Gastrocnemius medialis (tissue), 4 donors: ENCODE data around the gene LRG1. TPM values are rescaled to one million over a fixed set of nuclear protein-coding genes. Genes with fewer than 3 reads are reported as not detected.

Experiments
- ATAC-seq, 2 donors: fragments of 150-250 bp; one replicate each; pipeline ENCODE4 v1.9.1; 2016
- DNase-seq, 2 donors: peaks; one replicate each; pipeline ENCODE4 v3.0.0-alpha.2; 2019
- H3K27ac ChIP-seq, 4 donors: fragments of 200-600 bp; sonication (generic); 1 replicate in 1 of 4; 2 replicates in 3 of 4; pipeline ENCODE4 v1.5.1; 2016 to 2018; ENCODE audit warnings: mild to moderate bottlenecking in 2 of 4, moderate library complexity in 1 of 4
- H3K27me3 ChIP-seq, 3 donors: fragments of 200-600 bp; sonication (generic) in 2 of 3; 1 replicate in 1 of 3; 2 replicates in 2 of 3; pipeline versions ENCODE4 v1.5.1 to v1.6.0; 2016 to 2019; ENCODE audit warnings: mild to moderate bottlenecking in 1 of 3, moderate library complexity in 1 of 3
- H3K36me3 ChIP-seq, 2 donors: fragments of 200-600 bp; sonication (generic) in 1 of 2; one replicate each; pipeline ENCODE4 v1.5.1; 2017 to 2018
- H3K4me1 ChIP-seq, 2 donors: fragments of 200-600 bp; sonication (generic) in 1 of 2; one replicate each; pipeline ENCODE4 v1.5.1; 2016 to 2017; ENCODE audit warnings: mild to moderate bottlenecking in 2 of 2
- H3K4me3 ChIP-seq, 4 donors: fragments of 200-600 bp; sonication (generic) in 3 of 4; 1 replicate in 1 of 4; 2 replicates in 3 of 4; pipeline ENCODE4 v1.5.1; 2016 to 2019; ENCODE audit warnings: mild to moderate bottlenecking in 2 of 4
- H3K9me3 ChIP-seq, 3 donors: fragments of 200-600 bp; sonication (generic) in 2 of 3; 1 replicate in 1 of 3; 2 replicates in 2 of 3; pipeline ENCODE4 v1.5.1; 2016 to 2019
- CTCF ChIP-seq, 5 experiments: fragments of 450-650 bp in 3 of 5; fragments of 200-600 bp in 2 of 5; sonication (generic) in 2 of 5; IDR thresholded peaks in 4 of 5; conservative IDR thresholded peaks in 1 of 5; 1 replicate in 4 of 5; 2 replicates in 1 of 5; pipeline ENCODE4 v1.5.1; 2016 to 2019; ENCODE audit warnings: antibody characterized with exemption in 5 of 5, mild to moderate bottlenecking in 3 of 5, moderate library complexity in 3 of 5
- POLR2A ChIP-seq, 2 donors: fragments of 450-650 bp; IDR thresholded peaks; one replicate each; pipeline ENCODE4 v1.6.1; 2017; ENCODE audit warnings: antibody characterized with exemption in 2 of 2, mild to moderate bottlenecking in 2 of 2, moderate library complexity in 2 of 2
- in situ Hi-C, 4 donors: fragments of 200-750 bp; cut with MboI; loops; one replicate each; pipeline versions ENCODE4 v1.15.0 to v1.8.0; 2017; ENCODE audit warnings: low sequenced_read_pairs in 4 of 4
- intact Hi-C: fragments of 100-400 bp; cut with DNase I; formaldehyde crosslinking; loops from one replicate; pipeline ENCODE4 v1.15.1; 2023; ENCODE audit warnings: low total_unique reads
- total RNA-seq, 4 donors: library from RNA; depleted of rRNA; stranded (reverse); fragments of >200 nt; gene quantifications; one replicate each; pipeline versions ENCODE4 v1.1.0 to v1.2.3, GENCODE V29; 2016

LRG1 gene
- total RNA-seq, 4 donors from 2014 or later, result 0.15 to 2.7 (median 0.98) TPM; not detected in 1

GRCh38 chr19:4550018-4550417 is 10.2 kb upstream of the LRG1 start:
- no peaks in the 10 kb centered on the region for H3K9me3 ChIP-seq
- H3K36me3 ChIP-seq, result no peaks in the 10 kb centered on the region
- H3K27me3 ChIP-seq, result no peaks in the 10 kb centered on the region
- ATAC-seq (no peak), DNase-seq (no peak)
- no peaks in the 10 kb centered on the region for H3K4me1 ChIP-seq
- intact Hi-C loops, result loop anchor here (10.0 kb wide), 1 partner anchor 225 kb away; no protein-coding TSS in a partner anchor
- in situ Hi-C loops, result no loop called here
- TF ChIP-seq CTCF (IDR thresholded peaks at IDR 0.05 in 4 of 5, conservative IDR thresholded peaks at IDR 0.05 in 1 of 5), result no peak
- no peak for TF ChIP-seq POLR2A (IDR thresholded peaks at IDR 0.05)
- no peak overlapping the region for H3K27ac ChIP-seq
- H3K4me3 ChIP-seq, result no peak overlapping the region

- no peak overlapping the region for H3K27ac ChIP-seq
- H3K4me1 ChIP-seq, result no peaks in the 10 kb centered on the region
- H3K4me3 ChIP-seq, result no peak overlapping the region
- DNase-seq, result no peak
- H3K36me3 ChIP-seq, result no peaks in the 10 kb centered on the region
- TF ChIP-seq CTCF (IDR thresholded peaks at IDR 0.05 in 4 of 5, conservative IDR thresholded peaks at IDR 0.05 in 1 of 5) (no peak), POLR2A (IDR thresholded peaks at IDR 0.05) (no peak)
- in situ Hi-C loops, result no loop called here
- no peaks in the 10 kb centered on the region for H3K9me3 ChIP-seq
- ATAC-seq, result no peak
- intact Hi-C loops, result no loop called here
- no peaks in the 10 kb centered on the region for H3K27me3 ChIP-seq
Measured at GRCh38 chr19:4548238-4548584, 8.4 kb upstream of the LRG1 start.

GRCh38 chr19:4547303-4548237 is 7.7 kb upstream of the LRG1 start:
- Histone ChIP-seq H3K4me3 (no peak overlapping the region), H3K27me3 (no peaks in the 10 kb centered on the region), H3K36me3 (no peaks in the 10 kb centered on the region), H3K27ac (no peak overlapping the region), H3K4me1 (no peaks in the 10 kb centered on the region), H3K9me3 (no peaks in the 10 kb centered on the region)
- TF ChIP-seq CTCF (IDR thresholded peaks at IDR 0.05 in 4 of 5, conservative IDR thresholded peaks at IDR 0.05 in 1 of 5) (peak in 1 of 5 experiments; percentile 18), POLR2A (IDR thresholded peaks at IDR 0.05) (no peak)
- in situ Hi-C loops, result no loop called here
- intact Hi-C loops, result no loop called here
- no peak for DNase-seq
- peak in 1 of 2 donors; percentile 21 for ATAC-seq

- Histone ChIP-seq H3K27me3 (no peaks in the 10 kb centered on the region), H3K36me3 (no peaks in the 10 kb centered on the region), H3K27ac (no peak overlapping the region), H3K4me3 (no peak overlapping the region), H3K4me1 (no peaks in the 10 kb centered on the region), H3K9me3 (no peaks in the 10 kb centered on the region)
- ATAC-seq, result no peak
- TF ChIP-seq CTCF (IDR thresholded peaks at IDR 0.05 in 4 of 5, conservative IDR thresholded peaks at IDR 0.05 in 1 of 5), result no peak
- TF ChIP-seq POLR2A (IDR thresholded peaks at IDR 0.05), result no peak
- in situ Hi-C loops, result no loop called here
- intact Hi-C loops, result no loop called here
- no peak for DNase-seq
Measured at GRCh38 chr19:4543842-4544647, 4.2 kb upstream of the LRG1 start.
